Breast epithelium (tissue), 4 donors: ENCODE results near the gene SPON1. TPM values are rescaled to one million over a fixed set of nuclear protein-coding genes. Genes with fewer than 3 reads are reported as not detected.

ENCODE experiments used
- DNase-seq, 2 donors: peaks; one replicate each; pipeline ENCODE4 v3.0.0-alpha.2; 2019; ENCODE audit warnings: low spot score in 2 of 2
- H3K27ac ChIP-seq, 2 donors: fragments of 200-600 bp; sonication (generic) in 1 of 2; one replicate each; pipeline ENCODE4 v1.5.1; 2016 to 2019; ENCODE audit warnings: mild to moderate bottlenecking in 1 of 2
- H3K27me3 ChIP-seq, 2 donors: fragments of 200-600 bp; sonication (generic) in 1 of 2; one replicate each; pipeline versions ENCODE4 v1.5.1 to v1.6.0; 2017 to 2019; ENCODE audit warnings: control low read depth in 1 of 2, mild to moderate bottlenecking in 1 of 2
- H3K36me3 ChIP-seq: fragments of 200-600 bp; one replicate; pipeline ENCODE4 v1.5.1; 2019
- H3K4me1 ChIP-seq, 2 donors: fragments of 200-600 bp; sonication (generic); one replicate each; pipeline ENCODE4 v1.5.1; 2016 to 2019; ENCODE audit warnings: control low read depth in 1 of 2
- H3K4me3 ChIP-seq, 3 donors: fragments of 200-600 bp; sonication (generic); 1 replicate in 2 of 3; 2 replicates in 1 of 3; pipeline ENCODE4 v1.5.1; 2016 to 2019; ENCODE audit warnings: mild to moderate bottlenecking in 3 of 3, moderate library complexity in 2 of 3
- H3K9me3 ChIP-seq, 2 donors: fragments of 200-600 bp; sonication (generic) in 1 of 2; one replicate each; pipeline ENCODE4 v1.5.1; 2016 to 2019; ENCODE audit warnings: control low read depth in 1 of 2
- CTCF ChIP-seq, 3 donors: fragments of 450-650 bp; IDR thresholded peaks; one replicate each; pipeline ENCODE4 v1.5.1; 2016 to 2017; ENCODE audit warnings: antibody characterized with exemption in 3 of 3, mild to moderate bottlenecking in 3 of 3, moderate library complexity in 3 of 3
- POLR2A ChIP-seq: fragments of 450-650 bp; IDR thresholded peaks from one replicate; pipeline ENCODE4 v1.6.1; 2016; ENCODE audit warnings: antibody characterized with exemption, mild to moderate bottlenecking, moderate library complexity
- POLR2AphosphoS5 ChIP-seq, 3 donors: sonication (generic); formaldehyde crosslinking; IDR thresholded peaks; one replicate each; pipeline ENCODE4 v1.6.1; 2017; ENCODE audit warnings: antibody characterized with exemption in 3 of 3
- intact Hi-C: fragments of 100-400 bp; cut with DNase I; formaldehyde crosslinking; loops from one replicate; pipeline ENCODE4 v1.15.1; 2023; ENCODE audit warnings: low total_unique reads
- total RNA-seq, 3 donors: library from RNA; depleted of rRNA; stranded (reverse); fragments of >200 nt; gene quantifications; one replicate each; pipeline ENCODE4 v1.1.0, GENCODE V29; 2016

Gene SPON1
- total RNA-seq, 3 donors from 2014 or later, result 30.1 to 133 (median 34.7) TPM

GRCh38 chr11:14094481-14095037 lies 132.0 kb downstream of the SPON1 start:
- H3K36me3 ChIP-seq, result no peaks in the 10 kb centered on the region
- H3K4me1 ChIP-seq, result no peaks in the 10 kb centered on the region
- intact Hi-C loops, result no loop called here
- H3K4me3 ChIP-seq, result no peak overlapping the region
- H3K27ac ChIP-seq, result no peak overlapping the region
- TF ChIP-seq POLR2AphosphoS5 (IDR thresholded peaks at IDR 0.05), result no peak
- TF ChIP-seq POLR2A, result no peak
- TF ChIP-seq CTCF (IDR thresholded peaks at IDR 0.05), result no peak
- no peaks in the 10 kb centered on the region for H3K27me3 ChIP-seq
- no peaks in the 10 kb centered on the region for H3K9me3 ChIP-seq
- DNase-seq, result no peak

- Histone ChIP-seq H3K27me3 (no peaks in the 10 kb centered on the region), H3K36me3 (no peaks in the 10 kb centered on the region), H3K4me3 (no peak overlapping the region), H3K27ac (no peak overlapping the region), H3K9me3 (no peaks in the 10 kb centered on the region), H3K4me1 (no peaks in the 10 kb centered on the region)
- DNase-seq, result no peak
- TF ChIP-seq POLR2AphosphoS5 (IDR thresholded peaks at IDR 0.05), result no peak
- TF ChIP-seq POLR2A, result no peak
- TF ChIP-seq CTCF (IDR thresholded peaks at IDR 0.05), result no peak
- intact Hi-C loops, result no loop called here
These were observed 133.4 kb downstream of the SPON1 start for GRCh38 chr11:14095882-14096281.

- TF ChIP-seq CTCF (IDR thresholded peaks at IDR 0.05) (no peak), POLR2A (no peak), POLR2AphosphoS5 (IDR thresholded peaks at IDR 0.05) (no peak)
- Histone ChIP-seq H3K4me3 (no peak overlapping the region), H3K27me3 (no peaks in the 10 kb centered on the region), H3K36me3 (no peaks in the 10 kb centered on the region), H3K27ac (no peak overlapping the region), H3K9me3 (no peaks in the 10 kb centered on the region), H3K4me1 (no peaks in the 10 kb centered on the region)
- intact Hi-C loops, result no loop called here
- DNase-seq, result no peak
These were observed 134.1 kb downstream of the SPON1 start for GRCh38 chr11:14096606-14097005.

- no peaks in the 10 kb centered on the region for H3K4me1 ChIP-seq
- DNase-seq, result no peak
- H3K27ac ChIP-seq, result no peak overlapping the region
- H3K36me3 ChIP-seq, result no peaks in the 10 kb centered on the region
- intact Hi-C loops, result no loop called here
- TF ChIP-seq CTCF (IDR thresholded peaks at IDR 0.05), result no peak
- no peak for TF ChIP-seq POLR2A
- no peak for TF ChIP-seq POLR2AphosphoS5 (IDR thresholded peaks at IDR 0.05)
- H3K27me3 ChIP-seq, result no peaks in the 10 kb centered on the region
- no peak overlapping the region for H3K4me3 ChIP-seq
- H3K9me3 ChIP-seq, result no peaks in the 10 kb centered on the region
These were observed 138.9 kb downstream of the SPON1 start for GRCh38 chr11:14101388-14101787.

- Histone ChIP-seq H3K36me3 (no peaks in the 10 kb centered on the region), H3K4me1 (no peaks in the 10 kb centered on the region), H3K27me3 (no peaks in the 10 kb centered on the region), H3K9me3 (no peaks in the 10 kb centered on the region), H3K4me3 (no peak overlapping the region), H3K27ac (no peak overlapping the region)
- no peak for DNase-seq
- no peak for TF ChIP-seq POLR2A
- no peak for TF ChIP-seq POLR2AphosphoS5 (IDR thresholded peaks at IDR 0.05)
- TF ChIP-seq CTCF (IDR thresholded peaks at IDR 0.05), result no peak
- intact Hi-C loops, result no loop called here
These were observed 140.2 kb downstream of the SPON1 start for GRCh38 chr11:14102766-14103165.
